Neural crest cell (in vitro differentiated cells): Measurements from ENCODE around the gene ZNF175. TPM values are rescaled to one million over a fixed set of nuclear protein-coding genes. Genes with fewer than 3 reads are reported as not detected.
"Not testable (repeated sequence)": the region's sequence is repeated elsewhere in the genome, so short reads cannot be mapped to it uniquely, and the experiment has no call there.

Source experiments
- DNase-seq: peaks from one replicate; pipeline ENCODE4 v3.0.0; 2021; ENCODE audit warnings: low read depth, mixed read lengths, low spot score
- H3K27ac Mint-ChIP-seq: one replicate; pipeline ENCODE4 v1.8.0; 2021; ENCODE audit warnings: mild to moderate bottlenecking, mixed read lengths; ENCODE audit not compliant: unreplicated experiment
- H3K27me3 Mint-ChIP-seq: 2 replicates; pipeline ENCODE4 v1.8.0; 2021; ENCODE audit warnings: low read depth, mild to moderate bottlenecking, mixed read lengths
- H3K36me3 Mint-ChIP-seq: 2 replicates; pipeline ENCODE4 v1.8.0; 2021; ENCODE audit warnings: low read depth, mild to moderate bottlenecking, mixed read lengths
- H3K4me1 Mint-ChIP-seq: 2 replicates; pipeline ENCODE4 v1.8.0; 2021; ENCODE audit warnings: mixed read lengths
- H3K4me3 Mint-ChIP-seq: one replicate; pipeline ENCODE4 v1.8.0; 2021; ENCODE audit warnings: mild to moderate bottlenecking, mixed read lengths
- H3K9me3 Mint-ChIP-seq: 2 replicates; pipeline ENCODE4 v1.8.0; 2021; ENCODE audit warnings: mixed read lengths
- total RNA-seq: library from RNA; stranded (reverse); gene quantifications from 2 replicates; pipeline ENCODE4 v1.2.1, GENCODE V29; 2021
- TF ChIP-seq, protein P1 (sequence below): fragments of 200-600 bp; sonication (generic); conservative IDR thresholded peaks from 2 replicates; pipeline ENCODE4 v1.5.0; 2021; ENCODE audit warnings: antibody characterized with exemption, mild to moderate bottlenecking

The ZNF175 gene
- total RNA-seq, 1 donor from 2014 or later = 12.9 TPM

DNA sequence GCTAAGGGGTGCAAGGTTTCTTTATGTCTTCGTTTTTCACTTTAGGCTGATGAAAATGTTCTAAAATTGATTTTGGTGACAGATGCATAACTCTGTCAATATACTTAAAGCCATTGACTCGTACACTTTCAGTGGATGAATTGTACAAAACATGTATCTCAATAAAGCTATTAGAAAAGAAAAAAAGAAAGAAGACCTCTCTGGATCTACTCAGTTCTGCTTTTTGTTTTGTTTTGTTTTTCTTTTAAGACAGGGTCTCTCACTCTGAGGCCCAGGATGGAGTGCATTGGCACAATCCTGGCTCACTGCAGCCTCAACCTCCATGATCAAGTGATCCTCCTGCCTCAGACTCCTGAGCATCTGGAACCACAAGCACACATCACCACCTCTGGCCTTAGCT lies 55.6 kb downstream of the ZNF175 start:
- Mint-ChIP-seq H3K4me1 (no peaks in the 10 kb centered on the region), H3K9me3 (peaks cover 2% of the 10 kb centered on the region), H3K4me3 (no peak overlapping the region), H3K27me3 (peaks cover 59% of the 10 kb centered on the region), H3K27ac (no peak overlapping the region), H3K36me3 (no peaks in the 10 kb centered on the region)
- no peak for DNase-seq
- TF ChIP-seq, protein P1, sequence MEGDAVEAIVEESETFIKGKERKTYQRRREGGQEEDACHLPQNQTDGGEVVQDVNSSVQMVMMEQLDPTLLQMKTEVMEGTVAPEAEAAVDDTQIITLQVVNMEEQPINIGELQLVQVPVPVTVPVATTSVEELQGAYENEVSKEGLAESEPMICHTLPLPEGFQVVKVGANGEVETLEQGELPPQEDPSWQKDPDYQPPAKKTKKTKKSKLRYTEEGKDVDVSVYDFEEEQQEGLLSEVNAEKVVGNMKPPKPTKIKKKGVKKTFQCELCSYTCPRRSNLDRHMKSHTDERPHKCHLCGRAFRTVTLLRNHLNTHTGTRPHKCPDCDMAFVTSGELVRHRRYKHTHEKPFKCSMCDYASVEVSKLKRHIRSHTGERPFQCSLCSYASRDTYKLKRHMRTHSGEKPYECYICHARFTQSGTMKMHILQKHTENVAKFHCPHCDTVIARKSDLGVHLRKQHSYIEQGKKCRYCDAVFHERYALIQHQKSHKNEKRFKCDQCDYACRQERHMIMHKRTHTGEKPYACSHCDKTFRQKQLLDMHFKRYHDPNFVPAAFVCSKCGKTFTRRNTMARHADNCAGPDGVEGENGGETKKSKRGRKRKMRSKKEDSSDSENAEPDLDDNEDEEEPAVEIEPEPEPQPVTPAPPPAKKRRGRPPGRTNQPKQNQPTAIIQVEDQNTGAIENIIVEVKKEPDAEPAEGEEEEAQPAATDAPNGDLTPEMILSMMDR = no peak

DNA sequence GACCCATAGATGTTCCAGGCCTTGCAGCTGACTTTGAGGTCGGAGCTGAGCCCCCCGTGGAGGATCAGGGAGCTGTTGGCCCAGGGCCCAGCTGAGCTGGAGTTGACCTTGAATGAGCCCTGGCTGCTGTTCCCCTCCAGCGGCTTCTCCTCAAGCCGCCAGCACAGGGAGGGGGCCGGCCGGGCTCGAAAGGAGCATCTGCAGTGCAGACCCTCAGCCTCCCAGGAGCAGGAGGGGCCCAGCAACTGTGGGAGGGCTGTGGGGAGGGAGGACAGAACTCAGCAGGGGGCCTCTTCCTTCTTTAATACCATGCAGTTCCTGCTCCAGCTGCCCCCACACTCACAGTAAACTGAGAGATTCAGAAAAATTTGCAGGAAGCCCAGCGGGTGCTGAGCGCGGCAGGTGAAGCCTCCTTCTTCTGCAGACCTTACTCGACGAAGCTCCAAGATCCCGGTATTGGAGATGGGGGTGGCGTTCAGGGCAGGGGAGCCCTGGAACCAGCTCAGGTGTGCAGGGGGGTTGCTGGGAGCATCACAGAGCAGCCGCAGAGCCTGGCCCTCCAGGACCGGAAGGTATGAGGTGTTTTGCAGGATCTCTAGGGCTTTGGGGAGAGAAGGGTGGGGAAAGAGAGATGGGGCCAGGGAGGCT lies 56.5 kb downstream of the ZNF175 start:
- Mint-ChIP-seq H3K27me3 (peaks cover 61% of the 10 kb centered on the region), H3K36me3 (no peaks in the 10 kb centered on the region), H3K9me3 (peaks cover 2% of the 10 kb centered on the region), H3K4me3 (no peak overlapping the region), H3K4me1 (no peaks in the 10 kb centered on the region), H3K27ac (no peak overlapping the region)
- DNase-seq = no peak
- TF ChIP-seq, protein P1 = no peak

DNA sequence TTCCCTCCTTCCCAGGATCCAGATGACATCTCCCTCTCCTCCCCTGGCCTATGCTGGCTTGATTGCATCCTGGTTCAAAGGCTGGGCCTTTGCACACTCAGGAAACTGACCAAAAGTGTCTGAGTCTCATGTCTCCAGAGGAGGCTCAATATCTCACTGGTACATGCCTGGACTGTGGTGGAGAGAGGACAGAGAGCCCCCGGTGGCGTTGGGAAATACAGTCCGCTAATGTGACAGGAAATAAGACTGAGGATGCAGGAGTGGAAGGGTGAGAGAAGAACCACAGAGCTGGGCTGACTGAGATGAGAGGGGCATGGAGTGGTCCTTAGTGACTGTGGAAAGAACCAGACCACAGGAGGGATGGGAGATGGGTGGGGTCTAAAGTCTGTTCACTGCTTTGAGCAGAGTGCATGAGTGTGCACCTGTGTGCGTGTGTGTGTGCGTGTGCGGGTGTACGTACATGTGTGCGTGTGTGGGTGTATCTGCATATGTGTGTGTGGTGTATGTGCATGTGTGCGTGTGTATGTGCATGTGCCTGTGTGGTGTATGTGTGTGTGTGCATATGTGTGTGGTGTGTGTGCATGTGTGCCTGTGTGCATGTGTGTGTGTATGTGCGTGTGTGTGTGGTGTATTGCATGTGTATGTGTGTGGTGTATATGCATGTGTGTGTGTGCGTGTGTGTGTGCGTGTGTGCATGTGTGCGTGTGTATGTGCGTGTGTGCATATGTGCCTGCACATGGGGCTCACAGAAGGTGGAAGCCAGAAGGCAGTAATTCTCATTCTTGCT lies 57.3 kb downstream of the ZNF175 start:
- H3K4me1 Mint-ChIP-seq = no peaks in the 10 kb centered on the region
- no peak for DNase-seq
- no peak overlapping the region for H3K27ac Mint-ChIP-seq
- H3K27me3 Mint-ChIP-seq = peaks cover 59% of the 10 kb centered on the region
- H3K36me3 Mint-ChIP-seq = no peaks in the 10 kb centered on the region
- peaks cover under 1% of the 10 kb centered on the region for H3K9me3 Mint-ChIP-seq
- TF ChIP-seq, protein P1 = no peak
- H3K4me3 Mint-ChIP-seq = no peak overlapping the region

DNA sequence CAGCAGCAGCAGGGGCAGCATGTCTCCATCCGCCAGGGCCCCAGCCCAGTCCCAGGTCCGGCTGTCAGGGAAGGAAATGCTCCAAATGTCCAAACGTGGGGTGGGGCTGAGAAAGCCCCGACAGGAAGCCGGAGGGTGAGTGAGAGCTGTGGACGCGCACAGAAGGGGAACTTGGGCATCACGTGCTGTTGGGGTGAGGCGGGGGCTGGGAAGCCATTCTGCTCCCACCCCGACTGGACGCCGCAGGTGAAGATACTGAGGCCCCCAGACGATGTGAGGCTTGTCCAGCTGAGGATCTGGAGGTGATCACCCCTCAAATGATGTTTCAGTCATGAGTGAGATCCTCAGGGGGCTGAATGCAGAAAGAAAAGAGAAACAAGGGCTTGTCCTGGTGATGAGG lies 59.2 kb downstream of the ZNF175 start, which contains the start of gene SIGLEC5:
TSS of gene SIGLEC5 (minus strand) at position 87 of the 400 bp plus-strand sequence. CDS start at position 21, 66 bp downstream.
- not testable (repeated sequence) for H3K4me3 Mint-ChIP-seq, H3K36me3 Mint-ChIP-seq, H3K27ac Mint-ChIP-seq, DNase-seq, H3K4me1 Mint-ChIP-seq, H3K9me3 Mint-ChIP-seq
- H3K27me3 Mint-ChIP-seq = peaks cover 46% of the 10 kb centered on the region

DNA sequence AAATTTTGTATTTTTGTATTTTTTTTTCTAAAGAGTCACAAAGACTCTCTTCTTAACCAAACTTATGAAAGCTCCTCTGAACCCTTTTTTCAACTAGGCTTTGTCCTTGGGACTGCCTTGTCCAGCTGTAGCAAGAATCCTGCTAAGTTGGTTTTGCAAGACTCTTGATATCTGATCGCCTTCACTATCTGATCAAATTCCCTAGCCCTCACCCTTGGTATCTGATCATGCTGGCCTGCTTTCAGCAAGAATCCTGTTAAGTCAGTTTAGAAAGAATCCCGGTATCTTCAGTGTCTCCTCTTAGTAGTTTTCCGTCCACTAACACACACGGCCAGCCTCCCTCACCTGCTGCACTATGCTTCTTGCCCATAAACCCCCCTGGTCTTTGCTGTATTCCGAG lies 61.0 kb downstream of the ZNF175 start:
- H3K27ac Mint-ChIP-seq = no peak overlapping the region
- no peak overlapping the region for H3K4me3 Mint-ChIP-seq
- H3K36me3 Mint-ChIP-seq = no peaks in the 10 kb centered on the region
- H3K4me1 Mint-ChIP-seq = no peaks in the 10 kb centered on the region
- TF ChIP-seq, protein P1 = no peak
- H3K9me3 Mint-ChIP-seq = no peaks in the 10 kb centered on the region
- no peak for DNase-seq
- H3K27me3 Mint-ChIP-seq = peaks cover 30% of the 10 kb centered on the region
